Neural crest cell (in vitro differentiated cells): ENCODE results near the gene STARD3. TPM values are rescaled to one million over a fixed set of nuclear protein-coding genes. Genes with fewer than 3 reads are reported as not detected.

Experiments used
- DNase-seq: peaks from one replicate; pipeline ENCODE4 v3.0.0; 2021; ENCODE audit warnings: low read depth, mixed read lengths, low spot score
- H3K27ac Mint-ChIP-seq: one replicate; pipeline ENCODE4 v1.8.0; 2021; ENCODE audit warnings: mild to moderate bottlenecking, mixed read lengths; ENCODE audit not compliant: unreplicated experiment
- H3K27me3 Mint-ChIP-seq: 2 replicates; pipeline ENCODE4 v1.8.0; 2021; ENCODE audit warnings: low read depth, mild to moderate bottlenecking, mixed read lengths
- H3K36me3 Mint-ChIP-seq: 2 replicates; pipeline ENCODE4 v1.8.0; 2021; ENCODE audit warnings: low read depth, mild to moderate bottlenecking, mixed read lengths
- H3K4me1 Mint-ChIP-seq: 2 replicates; pipeline ENCODE4 v1.8.0; 2021; ENCODE audit warnings: mixed read lengths
- H3K4me3 Mint-ChIP-seq: one replicate; pipeline ENCODE4 v1.8.0; 2021; ENCODE audit warnings: mild to moderate bottlenecking, mixed read lengths
- H3K9me3 Mint-ChIP-seq: 2 replicates; pipeline ENCODE4 v1.8.0; 2021; ENCODE audit warnings: mixed read lengths
- CTCF ChIP-seq: fragments of 200-600 bp; sonication (generic); conservative IDR thresholded peaks from 2 replicates; pipeline ENCODE4 v1.5.0; 2021; ENCODE audit warnings: antibody characterized with exemption, mild to moderate bottlenecking
- total RNA-seq: library from RNA; stranded (reverse); gene quantifications from 2 replicates; pipeline ENCODE4 v1.2.1, GENCODE V29; 2021

Gene STARD3
- total RNA-seq, 1 donor from 2014 or later, result 60.6 TPM

- Mint-ChIP-seq H3K27me3 (no peaks in the 10 kb centered on the region), H3K4me1 (peaks cover 34% of the 10 kb centered on the region), H3K9me3 (no peaks in the 10 kb centered on the region), H3K27ac (no peak overlapping the region), H3K4me3 (no peak overlapping the region), H3K36me3 (no peaks in the 10 kb centered on the region)
- no peak for TF ChIP-seq CTCF
- DNase-seq, result no peak
These were observed 6.3 kb downstream of the STARD3 start for GRCh38 chr17:39643271-39643670.

- H3K27me3 Mint-ChIP-seq, result no peaks in the 10 kb centered on the region
- H3K36me3 Mint-ChIP-seq, result peaks cover 3% of the 10 kb centered on the region
- no peaks in the 10 kb centered on the region for H3K9me3 Mint-ChIP-seq
- H3K4me3 Mint-ChIP-seq, result no peak overlapping the region
- TF ChIP-seq CTCF, result no peak
- peaks cover 29% of the 10 kb centered on the region for H3K4me1 Mint-ChIP-seq
- DNase-seq, result no peak
- H3K27ac Mint-ChIP-seq, result no peak overlapping the region
These were observed 10.3 kb downstream of the STARD3 start for GRCh38 chr17:39647256-39647655.

- Mint-ChIP-seq H3K4me3 (no peak overlapping the region), H3K4me1 (peaks cover 39% of the 10 kb centered on the region), H3K27ac (peak overlapping the region; percentile 63), H3K9me3 (no peaks in the 10 kb centered on the region), H3K27me3 (no peaks in the 10 kb centered on the region), H3K36me3 (peaks cover 3% of the 10 kb centered on the region)
- DNase-seq, result no peak
- no peak for TF ChIP-seq CTCF
These were observed 11.8 kb downstream of the STARD3 start for GRCh38 chr17:39648616-39649366.

- Mint-ChIP-seq H3K27me3 (no peaks in the 10 kb centered on the region), H3K4me1 (peaks cover 49% of the 10 kb centered on the region), H3K9me3 (no peaks in the 10 kb centered on the region), H3K36me3 (peaks cover 3% of the 10 kb centered on the region), H3K27ac (no peak overlapping the region), H3K4me3 (no peak overlapping the region)
- no peak for TF ChIP-seq CTCF
- DNase-seq, result no peak
These were observed 13.2 kb downstream of the STARD3 start for GRCh38 chr17:39650121-39650579.

GRCh38 chr17:39651923-39652586 lies 15.1 kb downstream of the STARD3 start:
- Mint-ChIP-seq H3K4me1 (peaks cover 48% of the 10 kb centered on the region), H3K36me3 (peaks cover 3% of the 10 kb centered on the region)

More at GRCh38 chr17:39651923-39652586, 15.1 kb downstream of the STARD3 start:
- Mint-ChIP-seq H3K9me3 (no peaks in the 10 kb centered on the region), H3K27ac (peak overlapping the region; percentile 85), H3K27me3 (no peaks in the 10 kb centered on the region), H3K4me3 (peak overlapping the region; percentile 29)
- no peak for DNase-seq
- TF ChIP-seq CTCF, result no peak
